GM18909 (cell line): Measurements from ENCODE around the gene ADAMTSL2.
"Not testable (repeated sequence)": the region's sequence is repeated elsewhere in the genome, so short reads cannot be mapped to it uniquely, and the experiment has no call there.

Experiments
- ATAC-seq: cut with Tn5 transposase; IDR thresholded peaks from one replicate; pipeline ENCODE4 v1.9.1; 2021; ENCODE audit warnings: mild to moderate bottlenecking; ENCODE audit not compliant: unreplicated experiment, poor library complexity

The ADAMTSL2 gene

GRCh38 chr9:133553123-133553522, 18.6 kb downstream of the ADAMTSL2 start:
- ATAC-seq = no peak

- ATAC-seq = no peak
Measured at GRCh38 chr9:133553973-133554713, 19.6 kb downstream of the ADAMTSL2 start.

GRCh38 chr9:133554729-133555128, 20.2 kb downstream of the ADAMTSL2 start:
- no peak for ATAC-seq

GRCh38 chr9:133556354-133556753, 21.9 kb downstream of the ADAMTSL2 start:
- ATAC-seq = no peak

GRCh38 chr9:133557581-133557980, 23.1 kb downstream of the ADAMTSL2 start:
- ATAC-seq = no peak

- ATAC-seq = no peak
Measured at GRCh38 chr9:133558191-133559126, 24.0 kb downstream of the ADAMTSL2 start.

GRCh38 chr9:133560311-133560710, 25.8 kb downstream of the ADAMTSL2 start:
- ATAC-seq = no peak

GRCh38 chr9:133560944-133561343, 26.4 kb downstream of the ADAMTSL2 start:
- ATAC-seq = no peak

GRCh38 chr9:133561976-133562554, 27.6 kb downstream of the ADAMTSL2 start:
- ATAC-seq = no peak

GRCh38 chr9:133562611-133563290, 28.2 kb downstream of the ADAMTSL2 start:
- ATAC-seq = no peak

- no peak for ATAC-seq
Measured at GRCh38 chr9:133563291-133563796, 28.8 kb downstream of the ADAMTSL2 start.

- not testable (repeated sequence) for ATAC-seq
Measured at GRCh38 chr9:133563814-133564213, 29.3 kb downstream of the ADAMTSL2 start.

- no peak for ATAC-seq
Measured at GRCh38 chr9:133564451-133565116, 30.1 kb downstream of the ADAMTSL2 start.

GRCh38 chr9:133566382-133566781, 31.9 kb downstream of the ADAMTSL2 start:
- ATAC-seq = no peak

- no peak for ATAC-seq
Measured at GRCh38 chr9:133566817-133567216, 32.3 kb downstream of the ADAMTSL2 start.

- no peak for ATAC-seq
Measured at GRCh38 chr9:133568186-133568585, 33.7 kb downstream of the ADAMTSL2 start.

- no peak for ATAC-seq
Measured at GRCh38 chr9:133569121-133569785, 34.7 kb downstream of the ADAMTSL2 start.

GRCh38 chr9:133569891-133570690, 35.6 kb downstream of the ADAMTSL2 start:
- no peak for ATAC-seq
